Ishikawa (cell line): ENCODE measurements around the gene RAB12.

Experiments used
- CEBPB ChIP-seq: IDR thresholded peaks from 2 replicates; pipeline ENCODE4 v1.6.1; 2012
- CREB1 ChIP-seq: IDR thresholded peaks from 2 replicates; pipeline ENCODE4 v1.6.1; 2012; ENCODE audit warnings: low read depth
- EGR1 ChIP-seq: IDR thresholded peaks from 2 replicates; pipeline ENCODE4 v1.6.1; 2012
- EP300 ChIP-seq: IDR thresholded peaks from 2 replicates; pipeline ENCODE4 v1.6.1; 2012; ENCODE audit warnings: borderline replicate concordance
- FOXM1 ChIP-seq: IDR thresholded peaks from 2 replicates; pipeline ENCODE4 v1.6.1; 2012; ENCODE audit warnings: low read depth, borderline replicate concordance
- NFIC ChIP-seq: IDR thresholded peaks from 2 replicates; pipeline ENCODE4 v1.6.1; 2012
- RAD21 ChIP-seq: IDR thresholded peaks from 2 replicates; pipeline ENCODE4 v1.6.1; 2012; ENCODE audit warnings: low read depth
- TAF1 ChIP-seq: IDR thresholded peaks from 2 replicates; pipeline ENCODE4 v1.6.1; 2012; ENCODE audit warnings: low read depth, mild to moderate bottlenecking
- TCF12 ChIP-seq: IDR thresholded peaks from 2 replicates; pipeline ENCODE4 v1.6.1; 2012; ENCODE audit warnings: low read depth
- TEAD4 ChIP-seq: IDR thresholded peaks from 2 replicates; pipeline ENCODE4 v1.6.1; 2012
- YY1 ChIP-seq: IDR thresholded peaks from 2 replicates; pipeline ENCODE4 v1.6.1; 2012; ENCODE audit warnings: low read depth
- ZBTB7A ChIP-seq: IDR thresholded peaks from 2 replicates; pipeline ENCODE4 v1.6.1; 2012; ENCODE audit warnings: low read depth
- TF ChIP-seq, protein P1 (sequence below): IDR thresholded peaks from 2 replicates; pipeline ENCODE4 v1.6.1; 2012
- TF ChIP-seq, protein P2 (sequence below): IDR thresholded peaks from 2 replicates; pipeline ENCODE4 v1.6.1; 2012; ENCODE audit warnings: low read depth, mild to moderate bottlenecking
- TF ChIP-seq, protein P3 (sequence below): IDR thresholded peaks from 2 replicates; pipeline ENCODE4 v1.6.1; 2012

RAB12 gene

DNA sequence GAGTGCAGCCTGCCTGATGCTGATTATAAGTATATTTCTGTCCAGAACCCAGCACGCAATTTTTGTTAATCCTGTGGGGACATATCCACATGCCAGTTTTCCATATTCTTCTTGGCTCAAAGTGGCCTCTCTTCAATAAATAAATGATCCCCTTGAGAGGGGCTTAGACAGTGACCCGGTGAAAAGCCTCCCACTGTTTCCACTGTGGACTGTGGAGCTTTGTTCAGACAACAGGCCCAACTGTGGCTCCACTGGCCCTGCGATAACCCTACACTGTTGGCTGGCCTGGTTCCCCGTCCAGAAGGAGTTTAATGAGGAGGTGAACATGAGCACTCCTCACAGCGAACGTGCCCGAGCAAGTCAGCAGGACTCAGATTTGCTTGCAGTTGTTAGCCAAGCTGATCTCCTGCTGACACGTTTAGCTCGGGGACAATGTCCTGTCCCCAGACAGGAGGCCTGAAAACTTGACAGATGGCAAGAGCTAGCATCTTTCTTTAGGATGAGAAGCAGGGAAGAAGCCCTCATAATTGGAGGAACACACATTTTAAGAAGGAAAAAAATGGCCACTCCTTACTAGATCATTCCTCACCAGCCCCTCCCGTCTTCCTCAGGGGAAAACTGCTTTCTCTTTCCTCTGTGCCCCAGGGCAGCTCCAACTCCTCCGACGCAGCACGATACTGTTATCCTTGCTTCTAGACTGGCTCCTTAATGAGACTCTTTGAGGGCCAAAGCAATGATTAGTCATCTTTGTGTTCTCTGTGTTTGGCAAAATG lies 76.1 kb downstream of the RAB12 start:
- TF ChIP-seq TEAD4 (no peak), FOXM1 (no peak), ZBTB7A (no peak), TAF1 (no peak), CREB1 (no peak)

DNA sequence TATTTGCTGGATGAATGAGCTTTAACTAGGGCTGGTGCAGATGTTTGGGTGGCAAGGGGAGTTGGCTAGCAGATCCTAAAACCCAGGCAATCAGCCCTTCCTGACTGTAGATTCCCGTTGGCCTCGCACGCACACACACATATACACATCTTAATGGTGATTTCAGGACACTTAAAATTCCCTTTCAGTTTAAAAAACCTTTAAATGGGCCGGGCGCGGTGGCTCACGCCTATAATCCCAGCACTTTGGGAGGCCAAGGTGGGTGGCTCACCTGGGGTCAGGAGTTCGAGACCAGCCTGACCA lies 76.6 kb downstream of the RAB12 start:
- TF ChIP-seq FOXM1: no peak
- no peak for TF ChIP-seq ZBTB7A
- TF ChIP-seq CEBPB: no peak
- TF ChIP-seq, protein P1, sequence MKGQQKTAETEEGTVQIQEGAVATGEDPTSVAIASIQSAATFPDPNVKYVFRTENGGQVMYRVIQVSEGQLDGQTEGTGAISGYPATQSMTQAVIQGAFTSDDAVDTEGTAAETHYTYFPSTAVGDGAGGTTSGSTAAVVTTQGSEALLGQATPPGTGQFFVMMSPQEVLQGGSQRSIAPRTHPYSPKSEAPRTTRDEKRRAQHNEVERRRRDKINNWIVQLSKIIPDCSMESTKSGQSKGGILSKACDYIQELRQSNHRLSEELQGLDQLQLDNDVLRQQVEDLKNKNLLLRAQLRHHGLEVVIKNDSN: no peak
- TF ChIP-seq, protein P2, sequence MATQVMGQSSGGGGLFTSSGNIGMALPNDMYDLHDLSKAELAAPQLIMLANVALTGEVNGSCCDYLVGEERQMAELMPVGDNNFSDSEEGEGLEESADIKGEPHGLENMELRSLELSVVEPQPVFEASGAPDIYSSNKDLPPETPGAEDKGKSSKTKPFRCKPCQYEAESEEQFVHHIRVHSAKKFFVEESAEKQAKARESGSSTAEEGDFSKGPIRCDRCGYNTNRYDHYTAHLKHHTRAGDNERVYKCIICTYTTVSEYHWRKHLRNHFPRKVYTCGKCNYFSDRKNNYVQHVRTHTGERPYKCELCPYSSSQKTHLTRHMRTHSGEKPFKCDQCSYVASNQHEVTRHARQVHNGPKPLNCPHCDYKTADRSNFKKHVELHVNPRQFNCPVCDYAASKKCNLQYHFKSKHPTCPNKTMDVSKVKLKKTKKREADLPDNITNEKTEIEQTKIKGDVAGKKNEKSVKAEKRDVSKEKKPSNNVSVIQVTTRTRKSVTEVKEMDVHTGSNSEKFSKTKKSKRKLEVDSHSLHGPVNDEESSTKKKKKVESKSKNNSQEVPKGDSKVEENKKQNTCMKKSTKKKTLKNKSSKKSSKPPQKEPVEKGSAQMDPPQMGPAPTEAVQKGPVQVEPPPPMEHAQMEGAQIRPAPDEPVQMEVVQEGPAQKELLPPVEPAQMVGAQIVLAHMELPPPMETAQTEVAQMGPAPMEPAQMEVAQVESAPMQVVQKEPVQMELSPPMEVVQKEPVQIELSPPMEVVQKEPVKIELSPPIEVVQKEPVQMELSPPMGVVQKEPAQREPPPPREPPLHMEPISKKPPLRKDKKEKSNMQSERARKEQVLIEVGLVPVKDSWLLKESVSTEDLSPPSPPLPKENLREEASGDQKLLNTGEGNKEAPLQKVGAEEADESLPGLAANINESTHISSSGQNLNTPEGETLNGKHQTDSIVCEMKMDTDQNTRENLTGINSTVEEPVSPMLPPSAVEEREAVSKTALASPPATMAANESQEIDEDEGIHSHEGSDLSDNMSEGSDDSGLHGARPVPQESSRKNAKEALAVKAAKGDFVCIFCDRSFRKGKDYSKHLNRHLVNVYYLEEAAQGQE: no peak

DNA sequence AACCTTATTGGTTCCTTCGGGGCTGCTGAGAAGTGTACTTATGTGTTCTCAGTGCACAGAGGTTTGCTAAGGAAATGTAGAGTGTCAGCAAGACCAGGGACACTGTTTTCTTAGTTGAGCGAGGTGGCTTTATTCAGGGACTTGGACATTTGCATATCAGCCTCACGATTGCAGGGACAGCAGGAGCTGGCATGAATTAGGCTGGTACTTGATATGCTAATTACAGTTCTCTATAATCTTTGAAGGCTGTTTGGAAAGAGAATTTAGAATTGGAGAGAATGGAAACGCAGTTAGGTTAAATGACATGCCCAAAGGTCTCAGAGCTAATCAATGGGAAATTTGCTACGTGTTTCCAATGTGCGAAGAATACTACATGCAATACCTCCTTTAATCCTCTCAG lies 77.4 kb downstream of the RAB12 start:
- TF ChIP-seq, protein P1: no peak
- TF ChIP-seq, protein P2: no peak
- TF ChIP-seq YY1 (no peak), NFIC (no peak), TCF12 (no peak), EP300 (no peak), CEBPB (no peak)

DNA sequence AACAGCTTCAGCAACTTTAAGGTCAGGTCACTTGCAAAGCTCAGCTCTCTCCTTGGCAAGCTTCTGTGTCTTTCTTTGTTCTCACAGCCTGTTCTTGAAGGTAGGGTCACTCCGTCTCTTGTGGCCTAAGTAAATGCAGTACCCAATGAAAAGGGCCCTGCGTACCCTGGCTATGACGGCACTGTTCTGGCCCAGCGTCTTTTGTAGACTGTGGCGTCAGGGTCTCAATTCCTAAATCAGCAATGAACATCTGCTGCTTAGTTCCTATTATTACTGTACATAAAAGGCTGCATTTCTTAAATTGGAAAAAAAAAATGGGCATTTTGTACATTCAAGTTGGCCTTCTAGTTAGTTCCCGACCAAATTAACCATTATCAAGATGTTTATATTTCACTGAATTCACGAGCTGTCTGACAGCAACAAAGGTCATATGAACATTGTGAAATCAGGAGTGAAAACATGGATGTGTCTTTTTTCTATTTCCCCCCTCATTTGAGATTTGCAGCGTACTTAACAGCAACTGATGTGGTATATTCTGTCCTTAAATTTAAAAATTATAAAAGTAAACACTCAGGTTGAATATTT lies 79.1 kb downstream of the RAB12 start:
- TF ChIP-seq CEBPB (no peak), RAD21 (no peak), ZBTB7A (no peak), NFIC (no peak), TEAD4 (no peak), FOXM1 (no peak)
- TF ChIP-seq, protein P2: no peak
- TF ChIP-seq, protein P1: no peak

DNA sequence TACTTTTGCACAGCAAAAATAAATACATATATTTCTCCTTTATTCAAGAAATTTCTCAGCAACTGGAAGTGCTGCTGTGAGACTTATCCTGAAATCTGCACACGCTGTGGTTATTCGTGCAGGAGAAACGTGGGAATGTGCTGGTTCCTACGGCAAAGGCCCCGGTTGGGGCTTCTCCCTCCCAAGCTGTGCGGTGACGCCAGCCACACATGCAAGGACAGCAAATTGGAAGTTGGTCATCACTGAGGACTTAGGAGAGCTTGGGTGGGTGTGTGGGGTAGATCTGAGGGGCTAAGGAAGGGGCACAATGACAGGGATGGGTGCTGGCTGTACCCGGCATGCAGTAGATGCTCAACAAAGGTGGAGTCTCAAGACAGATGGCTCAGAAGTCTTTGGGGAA lies 79.6 kb downstream of the RAB12 start:
- no peak for TF ChIP-seq CEBPB
- no peak for TF ChIP-seq EP300
- no peak for TF ChIP-seq RAD21
- TF ChIP-seq, protein P3, sequence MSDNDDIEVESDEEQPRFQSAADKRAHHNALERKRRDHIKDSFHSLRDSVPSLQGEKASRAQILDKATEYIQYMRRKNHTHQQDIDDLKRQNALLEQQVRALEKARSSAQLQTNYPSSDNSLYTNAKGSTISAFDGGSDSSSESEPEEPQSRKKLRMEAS: no peak
- TF ChIP-seq CREB1: no peak
- no peak for TF ChIP-seq EGR1
- TF ChIP-seq, protein P1: no peak
- TF ChIP-seq TCF12: no peak
- TF ChIP-seq NFIC: no peak
- no peak for TF ChIP-seq TAF1
- no peak for TF ChIP-seq ZBTB7A
- no peak for TF ChIP-seq FOXM1
- TF ChIP-seq YY1: no peak
- TF ChIP-seq, protein P2: no peak
- TF ChIP-seq TEAD4: no peak
